RWPE1 (cell line): ENCODE measurements around the gene PLPP2.

Experiments used
- CTCF ChIA-PET: fragments of 350-600 bp; sonication (Branson Sonifier 250); formaldehyde crosslinking; extraction: SDS; loops from one replicate; lab custom pipeline; 2021; lab: Yijun Ruan, JAX
- POLR2A ChIA-PET: fragments of 400-600 bp; formaldehyde crosslinking; extraction: SDS; loops from one replicate; lab custom pipeline; 2020; ENCODE audit warnings: antibody characterized with exemption; ENCODE audit not compliant: low non-redundant PET; lab: Yijun Ruan, JAX
- DNase-seq: peaks from one replicate; pipeline ENCODE4 v3.0.0; 2012; ENCODE audit warnings: low spot score
- H3K27ac ChIP-seq: fragments of 450-650 bp; 2 replicates; pipeline ENCODE4 v1.5.1; 2017
- CTCF ChIP-seq: fragments of 450-650 bp; conservative IDR thresholded peaks from 2 replicates; pipeline ENCODE4 v1.5.1; 2017; ENCODE audit warnings: low read depth, mild to moderate bottlenecking

The PLPP2 gene

GRCh38 chr19:318509-318774 is 27.2 kb upstream of the PLPP2 start:
- H3K27ac ChIP-seq, result no peak overlapping the region
- ChIA-PET POLR2A (no interaction called here), CTCF (no interaction called here)
- TF ChIP-seq CTCF, result no peak
- no peak for DNase-seq

- TF ChIP-seq CTCF, result no peak
- CTCF ChIA-PET, result interaction anchor here (0.7 kb wide), 1 partner anchor 242 kb away, joined by 3 read pairs; no protein-coding TSS in a partner anchor
- H3K27ac ChIP-seq, result no peak overlapping the region
- POLR2A ChIA-PET, result no interaction called here
- DNase-seq, result no peak
Observed at GRCh38 chr19:317710-318508, 26.7 kb upstream of the PLPP2 start.

- TF ChIP-seq CTCF, result no peak
- POLR2A ChIA-PET, result interaction anchor here (0.6 kb wide), 1 partner anchor 22 kb away, joined by 3 read pairs; no protein-coding TSS in a partner anchor
- DNase-seq, result no peak
- no peak overlapping the region for H3K27ac ChIP-seq
- CTCF ChIA-PET, result no interaction called here
Observed at GRCh38 chr19:315811-316210, 24.6 kb upstream of the PLPP2 start.

- DNase-seq, result no peak
- H3K27ac ChIP-seq, result no peak overlapping the region
- TF ChIP-seq CTCF, result no peak
- ChIA-PET POLR2A (no interaction called here), CTCF (interaction anchor here (0.6 kb wide), 1 partner anchor 15 kb away, joined by 3 read pairs; no protein-coding TSS in a partner anchor)
Observed at GRCh38 chr19:313988-314815, 23.0 kb upstream of the PLPP2 start.

- TF ChIP-seq CTCF, result no peak
- ChIA-PET POLR2A (no interaction called here), CTCF (no interaction called here)
- no peak for DNase-seq
- H3K27ac ChIP-seq, result no peak overlapping the region
Observed at GRCh38 chr19:313169-313987, 22.2 kb upstream of the PLPP2 start.

GRCh38 chr19:311813-312261 is 20.6 kb upstream of the PLPP2 start:
- CTCF ChIA-PET, result no interaction called here
- TF ChIP-seq CTCF, result no peak
- H3K27ac ChIP-seq, result no peak overlapping the region
- POLR2A ChIA-PET, result no interaction called here
- DNase-seq, result no peak
